Activated T-helper 2 cell treated with anti-CD3 and anti-CD28 coated beads, Interferon-gamma antibody, Interleukin-2, Interleukin-4, amounts not matched to agents 10 μg/mL and 5 μg/mL and 100 μg/mL, durations not matched to agents 14 hours and 24 hours and 36 hours (primary cell): ENCODE results near the gene ADARB1. TPM values are rescaled to one million over a fixed set of nuclear protein-coding genes. Genes with fewer than 3 reads are reported as not detected.

ENCODE experiments used
- DNase-seq: peaks from one replicate; pipeline ENCODE4 v3.0.0; 2021; ENCODE audit warnings: low spot score
- H3K27ac Mint-ChIP-seq: one replicate; pipeline ENCODE4 v1.8.0; 2021; ENCODE audit warnings: mixed read lengths
- H3K27me3 Mint-ChIP-seq: one replicate; pipeline ENCODE4 v1.8.0; 2021; ENCODE audit warnings: low read depth, mixed read lengths
- H3K36me3 Mint-ChIP-seq: one replicate; pipeline ENCODE4 v1.8.0; 2021; ENCODE audit warnings: low read depth, mixed read lengths
- H3K4me1 Mint-ChIP-seq: one replicate; pipeline ENCODE4 v1.8.0; 2021; ENCODE audit warnings: low read depth, mixed read lengths
- H3K4me3 Mint-ChIP-seq: one replicate; pipeline ENCODE4 v1.8.0; 2021; ENCODE audit warnings: low read depth, mild to moderate bottlenecking, moderate library complexity, mixed read lengths
- H3K9me3 Mint-ChIP-seq: one replicate; pipeline ENCODE4 v1.8.0; 2021; ENCODE audit warnings: mixed read lengths
- intact Hi-C: fragments of 100-400 bp; cut with micrococcal nuclease; formaldehyde crosslinking; loops from one replicate; pipeline ENCODE4 v1.15.1; 2023
- total RNA-seq: library from RNA; stranded (reverse); gene quantifications from 2 replicates; pipeline ENCODE4 v1.2.3, GENCODE V29; 2022

ADARB1 gene
- total RNA-seq, 1 donor from 2014 or later, result 25.8 TPM

GRCh38 chr21:45219517-45219916 lies 145.1 kb downstream of the ADARB1 start:
- peaks cover 25% of the 10 kb centered on the region for H3K9me3 Mint-ChIP-seq
- H3K27ac Mint-ChIP-seq, result no peak overlapping the region
- intact Hi-C loops, result no loop called here
- H3K36me3 Mint-ChIP-seq, result peaks cover 52% of the 10 kb centered on the region
- H3K4me3 Mint-ChIP-seq, result no peak overlapping the region
- H3K4me1 Mint-ChIP-seq, result peaks cover 4% of the 10 kb centered on the region
- H3K27me3 Mint-ChIP-seq, result no peaks in the 10 kb centered on the region
- DNase-seq, result no peak

- peaks cover 47% of the 10 kb centered on the region for H3K36me3 Mint-ChIP-seq
- peaks cover 4% of the 10 kb centered on the region for H3K4me1 Mint-ChIP-seq
- DNase-seq, result no peak
- H3K9me3 Mint-ChIP-seq, result peaks cover 25% of the 10 kb centered on the region
- H3K4me3 Mint-ChIP-seq, result no peak overlapping the region
- no peak overlapping the region for H3K27ac Mint-ChIP-seq
- H3K27me3 Mint-ChIP-seq, result no peaks in the 10 kb centered on the region
- intact Hi-C loops, result no loop called here
These were observed 145.7 kb downstream of the ADARB1 start for GRCh38 chr21:45220071-45220481.

GRCh38 chr21:45220714-45221490 lies 146.5 kb downstream of the ADARB1 start:
- Mint-ChIP-seq H3K36me3 (peaks cover 43% of the 10 kb centered on the region), H3K4me1 (peaks cover 7% of the 10 kb centered on the region)

DNA sequence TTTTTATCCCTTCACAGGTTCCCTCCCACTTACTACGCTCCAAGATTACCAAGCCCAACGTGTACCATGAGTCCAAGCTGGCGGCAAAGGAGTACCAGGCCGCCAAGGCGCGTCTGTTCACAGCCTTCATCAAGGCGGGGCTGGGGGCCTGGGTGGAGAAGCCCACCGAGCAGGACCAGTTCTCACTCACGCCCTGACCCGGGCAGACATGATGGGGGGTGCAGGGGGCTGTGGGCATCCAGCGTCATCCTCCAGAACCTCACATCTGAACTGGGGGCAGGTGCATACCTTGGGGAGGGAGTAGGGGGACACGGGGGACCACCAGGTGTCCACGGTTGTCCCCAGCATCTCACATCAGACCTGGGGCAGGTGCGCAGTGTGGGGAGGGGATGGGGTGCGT lies 147.6 kb downstream of the ADARB1 start:
- peaks cover 13% of the 10 kb centered on the region for H3K9me3 Mint-ChIP-seq
- peaks cover 18% of the 10 kb centered on the region for H3K4me1 Mint-ChIP-seq
- intact Hi-C loops, result no loop called here
- H3K27ac Mint-ChIP-seq, result no peak overlapping the region
- no peaks in the 10 kb centered on the region for H3K27me3 Mint-ChIP-seq
- no peak overlapping the region for H3K4me3 Mint-ChIP-seq
- H3K36me3 Mint-ChIP-seq, result peaks cover 33% of the 10 kb centered on the region
- DNase-seq, result no peak

More at GRCh38 chr21:45220714-45221490, 146.5 kb downstream of the ADARB1 start:
- H3K9me3 Mint-ChIP-seq, result peaks cover 24% of the 10 kb centered on the region
- H3K27ac Mint-ChIP-seq, result no peak overlapping the region
- no peaks in the 10 kb centered on the region for H3K27me3 Mint-ChIP-seq
- H3K4me3 Mint-ChIP-seq, result no peak overlapping the region
- intact Hi-C loops, result no loop called here
- no peak for DNase-seq

DNA sequence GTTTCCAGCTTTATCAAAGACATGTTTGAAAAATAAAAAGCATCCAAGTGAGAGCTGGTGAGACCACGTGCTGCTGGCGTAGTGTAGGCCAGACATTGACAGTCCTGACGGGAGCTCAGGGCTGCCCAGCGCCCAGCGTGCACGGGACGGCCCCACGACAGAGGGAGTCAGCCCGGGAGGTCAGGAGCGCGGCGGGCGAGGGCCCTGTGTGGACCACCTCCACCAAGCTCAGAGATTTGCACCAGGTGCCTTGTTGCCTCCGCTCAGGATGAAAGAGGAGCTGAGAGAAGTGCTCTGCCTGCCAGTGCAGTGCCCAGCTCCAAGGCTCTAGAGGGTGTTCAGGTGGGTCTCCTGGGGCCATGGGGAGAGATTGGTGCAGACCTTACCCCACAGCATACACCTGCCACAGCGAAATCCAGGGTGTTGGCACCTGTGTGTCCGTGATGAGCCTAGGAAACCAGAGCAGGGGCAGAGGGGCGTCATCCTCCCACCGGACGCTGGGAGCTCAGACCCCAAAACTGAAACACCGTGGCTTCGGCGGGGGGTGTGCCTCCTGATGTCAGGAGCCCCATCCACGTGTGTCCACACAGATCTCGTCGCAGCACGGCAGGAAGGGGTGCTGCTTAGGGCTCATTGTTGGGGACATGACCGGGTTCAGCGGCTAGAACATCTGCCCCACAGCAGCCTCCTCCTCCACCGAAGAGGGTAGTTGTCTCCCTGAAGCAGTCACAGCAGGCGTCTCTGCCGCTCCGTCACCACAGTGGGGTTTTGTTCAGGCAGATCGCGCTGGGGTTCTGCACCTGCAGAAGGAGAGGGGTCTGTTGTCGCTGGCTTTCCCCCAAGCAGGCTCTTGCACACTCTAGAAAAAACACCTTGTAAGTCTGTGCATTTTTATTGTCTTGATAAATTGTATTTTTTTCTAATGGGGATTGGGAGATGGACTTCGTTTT lies 149.1 kb downstream of the ADARB1 start:
- Mint-ChIP-seq H3K27me3 (no peaks in the 10 kb centered on the region), H3K9me3 (no peaks in the 10 kb centered on the region), H3K27ac (no peak overlapping the region), H3K4me3 (no peak overlapping the region), H3K36me3 (peaks cover 18% of the 10 kb centered on the region), H3K4me1 (peaks cover 27% of the 10 kb centered on the region)
- no peak for DNase-seq
- intact Hi-C loops, result no loop called here

DNA sequence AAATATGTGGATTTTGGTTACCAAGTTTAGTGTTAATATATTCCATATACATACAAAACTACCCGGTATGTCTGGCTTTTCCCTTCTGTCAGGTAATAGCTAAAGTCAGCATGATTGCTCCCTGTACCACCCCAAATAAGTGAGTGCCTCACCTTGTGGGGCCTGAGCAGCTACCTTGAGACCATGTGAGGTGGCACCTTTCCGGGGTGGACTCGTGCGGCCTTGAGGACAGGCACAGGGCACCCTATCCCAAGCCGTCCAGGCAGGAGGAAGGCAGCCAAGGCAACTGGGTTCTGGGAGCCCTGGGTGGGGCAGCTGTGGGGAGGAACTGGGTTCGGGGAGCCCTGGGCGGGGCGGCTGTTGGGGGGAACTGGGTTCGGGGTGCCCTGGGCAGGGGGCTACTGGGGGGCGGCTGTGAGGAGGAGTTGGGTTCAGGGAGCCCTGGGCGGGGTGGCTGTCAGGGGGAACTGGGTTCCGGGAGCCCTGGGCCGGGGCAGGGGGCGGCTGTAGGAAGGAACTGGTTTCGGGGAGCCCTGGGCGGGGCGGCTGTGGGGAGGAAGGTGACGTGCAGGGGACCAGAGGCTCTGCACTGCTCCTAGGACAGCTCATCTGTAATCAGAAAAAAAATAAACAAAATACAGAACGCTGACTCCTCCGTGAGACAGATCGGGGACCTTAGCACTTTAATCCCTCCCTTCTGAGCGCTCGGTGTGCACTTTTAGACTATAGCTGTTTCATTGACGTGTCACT lies 150.0 kb downstream of the ADARB1 start:
- no peak overlapping the region for H3K27ac Mint-ChIP-seq
- H3K9me3 Mint-ChIP-seq, result no peaks in the 10 kb centered on the region
- no peak overlapping the region for H3K4me3 Mint-ChIP-seq
- DNase-seq, result no peak
- intact Hi-C loops, result no loop called here
- peaks cover 32% of the 10 kb centered on the region for H3K4me1 Mint-ChIP-seq
- peaks cover 3% of the 10 kb centered on the region for H3K27me3 Mint-ChIP-seq
- H3K36me3 Mint-ChIP-seq, result peaks cover 14% of the 10 kb centered on the region

- intact Hi-C loops, result no loop called here
These were observed 150.8 kb downstream of the ADARB1 start for GRCh38 chr21:45225041-45225740.

GRCh38 chr21:45225741-45226327 lies 151.5 kb downstream of the ADARB1 start:
- H3K4me3 Mint-ChIP-seq, result no peak overlapping the region
- peaks cover 3% of the 10 kb centered on the region for H3K27me3 Mint-ChIP-seq
- H3K27ac Mint-ChIP-seq, result no peak overlapping the region
- peaks cover 32% of the 10 kb centered on the region for H3K4me1 Mint-ChIP-seq
- intact Hi-C loops, result no loop called here
- peaks cover 14% of the 10 kb centered on the region for H3K36me3 Mint-ChIP-seq
- no peaks in the 10 kb centered on the region for H3K9me3 Mint-ChIP-seq
- no peak for DNase-seq

More at GRCh38 chr21:45225041-45225740, 150.8 kb downstream of the ADARB1 start:
- no peak for DNase-seq
- Mint-ChIP-seq H3K27ac (no peak overlapping the region), H3K4me3 (no peak overlapping the region), H3K4me1 (peaks cover 32% of the 10 kb centered on the region), H3K27me3 (peaks cover 3% of the 10 kb centered on the region), H3K36me3 (peaks cover 14% of the 10 kb centered on the region), H3K9me3 (no peaks in the 10 kb centered on the region)

GRCh38 chr21:45226540-45227326 lies 152.4 kb downstream of the ADARB1 start:
- Mint-ChIP-seq H3K36me3 (peaks cover 12% of the 10 kb centered on the region), H3K4me3 (no peak overlapping the region), H3K4me1 (peaks cover 32% of the 10 kb centered on the region), H3K9me3 (no peaks in the 10 kb centered on the region), H3K27ac (no peak overlapping the region), H3K27me3 (peaks cover 4% of the 10 kb centered on the region)
- intact Hi-C loops, result no loop called here
- no peak for DNase-seq

DNA sequence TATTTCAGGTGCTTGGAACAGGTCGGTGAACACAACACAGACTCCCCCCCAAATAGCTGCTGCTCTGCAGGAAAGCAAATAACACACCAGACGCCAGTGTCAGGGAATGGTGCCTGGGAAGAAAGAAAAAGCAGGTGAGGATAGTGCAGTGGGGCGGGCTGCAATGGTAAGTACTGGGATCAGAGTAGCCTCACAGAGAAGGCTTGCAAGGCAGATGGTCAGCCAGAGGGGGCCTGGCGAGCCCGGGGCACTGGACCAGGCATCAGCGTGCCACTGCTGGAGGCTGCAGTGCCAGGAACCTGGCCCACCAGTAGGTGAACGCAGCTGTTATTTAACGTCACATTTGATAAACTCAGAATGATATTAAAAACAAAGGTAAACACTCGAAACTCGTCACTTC lies 153.4 kb downstream of the ADARB1 start:
- no peak for DNase-seq
- Mint-ChIP-seq H3K27ac (no peak overlapping the region), H3K4me3 (no peak overlapping the region), H3K9me3 (no peaks in the 10 kb centered on the region), H3K36me3 (peaks cover 10% of the 10 kb centered on the region), H3K27me3 (peaks cover 10% of the 10 kb centered on the region), H3K4me1 (peaks cover 32% of the 10 kb centered on the region)
- intact Hi-C loops, result loop anchor here (1.0 kb wide), 1 partner anchor 74 kb away; no protein-coding TSS in a partner anchor

GRCh38 chr21:45228171-45228641 lies 153.8 kb downstream of the ADARB1 start:
- H3K4me3 Mint-ChIP-seq, result no peak overlapping the region
- H3K9me3 Mint-ChIP-seq, result no peaks in the 10 kb centered on the region
- peaks cover 32% of the 10 kb centered on the region for H3K4me1 Mint-ChIP-seq
- H3K27me3 Mint-ChIP-seq, result peaks cover 10% of the 10 kb centered on the region
- H3K36me3 Mint-ChIP-seq, result peaks cover 8% of the 10 kb centered on the region
- intact Hi-C loops, result loop anchor here (1.0 kb wide), 1 partner anchor 75 kb away; no protein-coding TSS in a partner anchor
- H3K27ac Mint-ChIP-seq, result no peak overlapping the region
- DNase-seq, result peak; percentile 32
